Non-pigmented ciliary epithelial cell (primary cell): ENCODE data around the gene SLC9A8.

Experiments
- DNase-seq: peaks from one replicate; pipeline ENCODE4 v3.0.0-alpha.2; 2010; ENCODE audit warnings: low read depth

SLC9A8 gene

GRCh38 chr20:49880177-49880576, 67.5 kb downstream of the SLC9A8 start:
- DNase-seq, result no peak

DNA sequence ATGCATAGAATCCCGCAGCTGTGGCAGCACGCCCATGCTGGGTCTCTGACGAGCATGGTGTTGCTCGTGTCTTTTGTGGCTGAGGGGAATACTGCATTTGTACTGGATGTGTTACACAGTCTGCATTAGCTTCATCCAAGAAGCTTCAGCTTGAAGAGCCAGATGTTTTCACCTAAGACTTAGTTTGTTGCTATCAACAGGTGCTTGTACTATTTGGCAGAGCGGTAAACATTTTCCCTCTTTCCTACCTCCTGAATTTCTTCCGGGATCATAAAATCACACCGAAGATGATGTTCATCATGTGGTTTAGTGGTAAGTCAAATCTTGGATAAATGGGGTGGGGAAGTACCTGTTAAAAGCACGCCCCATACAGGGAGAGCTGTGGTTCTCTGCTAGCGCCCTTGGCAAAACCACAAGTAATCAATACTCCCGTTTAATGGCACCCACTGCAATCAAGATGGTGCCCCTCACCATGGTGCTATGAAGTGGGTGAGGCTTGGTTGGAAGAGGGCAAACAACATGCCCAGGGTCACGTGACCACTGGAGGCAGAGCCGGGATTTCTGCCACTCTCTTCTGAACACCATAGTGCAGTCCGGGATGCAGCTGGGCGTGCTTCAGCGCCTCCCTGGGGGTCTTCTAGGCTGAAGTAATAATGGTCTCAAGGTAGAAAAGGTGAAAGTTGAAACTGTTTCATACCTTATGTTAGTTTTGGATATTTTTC, 68.3 kb downstream of the SLC9A8 start:
- no peak for DNase-seq

GRCh38 chr20:49882171-49882970, 69.7 kb downstream of the SLC9A8 start:
- DNase-seq, result no peak

GRCh38 chr20:49883246-49883802, 70.7 kb downstream of the SLC9A8 start:
- no peak for DNase-seq

- no peak for DNase-seq
These were observed 73.1 kb downstream of the SLC9A8 start for GRCh38 chr20:49885558-49886332.

- no peak for DNase-seq
These were observed 74.1 kb downstream of the SLC9A8 start for GRCh38 chr20:49886571-49887213.

GRCh38 chr20:49887251-49888211, 74.9 kb downstream of the SLC9A8 start:
- DNase-seq, result no peak

DNA sequence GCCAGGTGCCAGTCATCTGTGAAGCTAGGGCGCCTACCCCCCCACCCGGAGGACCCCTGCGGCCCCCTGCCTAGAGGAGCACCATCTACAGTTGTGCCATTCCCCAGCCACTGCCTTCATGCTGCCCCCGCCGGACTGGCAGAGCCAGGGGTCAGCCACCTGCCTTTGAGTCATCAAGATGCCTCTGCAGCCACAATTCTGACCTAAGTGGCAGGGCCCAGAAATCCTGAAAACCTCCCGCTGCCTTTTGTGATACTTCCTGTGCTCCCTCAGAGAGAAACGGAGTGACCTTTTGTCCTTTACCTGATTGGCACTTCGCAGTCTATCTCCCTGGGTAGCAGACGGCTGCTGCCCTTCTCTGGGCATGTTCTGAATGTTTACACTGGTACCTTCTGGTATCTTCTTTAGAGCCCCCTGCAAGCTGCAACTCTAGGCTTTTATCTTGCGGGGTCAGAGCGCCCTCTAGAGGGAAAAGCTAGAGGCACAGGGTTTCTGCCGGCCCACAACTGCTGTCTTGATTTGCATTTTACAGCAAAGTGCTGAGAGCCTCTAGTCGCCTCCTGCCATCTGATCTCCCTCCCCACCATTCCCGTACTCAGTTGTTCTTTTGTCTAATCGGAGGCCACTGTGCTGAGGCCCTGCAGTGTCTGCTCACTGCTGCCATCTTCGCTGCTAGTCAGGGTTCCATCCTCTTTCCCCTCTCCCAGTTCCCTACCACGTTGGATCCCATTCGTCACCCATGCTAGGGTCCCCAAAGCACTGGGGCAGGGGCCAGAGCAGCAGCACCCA, 75.8 kb downstream of the SLC9A8 start:
- no peak for DNase-seq

- no peak for DNase-seq
These were observed 76.6 kb downstream of the SLC9A8 start for GRCh38 chr20:49889001-49889934.

DNA sequence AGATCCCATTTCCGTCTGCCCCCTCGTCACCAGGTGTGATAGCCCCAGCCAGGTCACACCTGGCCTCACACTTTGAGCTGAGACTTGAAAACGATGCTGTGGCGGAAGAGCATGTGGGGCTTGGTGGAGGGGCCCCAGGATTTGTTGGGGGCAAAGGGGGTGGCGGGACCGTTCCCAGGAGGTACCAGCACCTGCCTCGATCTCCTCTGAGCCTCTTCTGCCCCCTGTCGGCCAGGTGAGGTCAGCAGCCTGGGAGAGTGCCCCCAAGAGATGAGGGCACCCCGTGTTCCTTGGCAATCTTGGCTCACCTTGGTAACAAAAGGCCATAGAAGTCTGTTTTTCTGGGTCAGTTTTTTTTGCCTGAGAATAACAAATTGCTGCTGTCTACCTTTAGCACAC, 77.3 kb downstream of the SLC9A8 start:
- DNase-seq, result no peak

- no peak for DNase-seq
These were observed 78.1 kb downstream of the SLC9A8 start for GRCh38 chr20:49890471-49891361.

DNA sequence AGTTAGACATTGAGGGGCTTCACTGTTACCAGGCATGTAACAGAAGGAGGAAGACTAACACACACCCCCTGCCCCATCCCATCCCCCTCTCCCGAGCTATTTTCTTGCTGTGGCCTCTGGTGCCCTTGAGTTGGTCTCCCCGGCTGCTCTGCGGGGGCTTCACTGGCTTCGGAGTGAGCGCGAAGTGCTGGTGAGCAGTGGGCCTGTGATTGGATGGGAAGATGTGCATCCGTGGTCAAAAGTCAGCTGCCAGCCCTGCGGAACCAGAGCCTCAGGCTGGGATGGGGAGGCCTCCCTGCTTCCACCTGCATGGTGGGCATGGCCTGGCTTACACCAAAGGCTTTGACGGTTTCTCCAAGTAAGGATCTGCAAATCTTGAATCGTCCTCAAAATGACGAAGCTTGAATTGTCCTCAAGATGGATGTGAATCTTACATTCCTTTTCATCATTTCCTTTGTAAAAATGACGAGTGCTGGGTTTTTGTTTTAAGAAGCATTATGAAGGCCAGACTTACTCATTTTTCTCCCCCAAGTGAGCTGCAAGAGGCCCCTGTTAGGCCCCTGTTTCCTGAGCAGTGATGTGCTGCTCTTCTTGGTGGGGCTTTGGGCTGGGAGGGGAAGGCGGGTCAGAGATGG, 79.0 kb downstream of the SLC9A8 start:
- DNase-seq, result no peak

DNA sequence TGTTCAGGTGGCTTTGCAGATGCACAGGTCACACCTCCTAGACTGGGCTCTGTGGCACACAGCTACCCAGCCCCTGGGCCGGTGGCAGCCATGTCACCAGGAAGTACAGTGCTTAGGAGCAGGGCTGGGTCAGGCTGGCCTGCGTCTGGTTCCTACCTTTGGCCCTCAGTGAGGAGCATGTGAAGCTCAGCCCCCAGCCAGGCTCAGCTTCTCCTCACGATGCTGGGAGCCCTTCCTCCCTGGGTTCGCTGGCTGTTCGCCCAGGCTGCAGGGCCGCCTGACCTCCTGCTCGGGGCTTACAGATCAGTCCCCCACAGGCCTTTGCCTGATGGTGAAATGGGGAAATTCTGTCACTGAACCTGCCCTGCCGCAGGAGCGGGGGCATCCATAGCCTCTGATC, 79.6 kb downstream of the SLC9A8 start:
- DNase-seq, result no peak

DNA sequence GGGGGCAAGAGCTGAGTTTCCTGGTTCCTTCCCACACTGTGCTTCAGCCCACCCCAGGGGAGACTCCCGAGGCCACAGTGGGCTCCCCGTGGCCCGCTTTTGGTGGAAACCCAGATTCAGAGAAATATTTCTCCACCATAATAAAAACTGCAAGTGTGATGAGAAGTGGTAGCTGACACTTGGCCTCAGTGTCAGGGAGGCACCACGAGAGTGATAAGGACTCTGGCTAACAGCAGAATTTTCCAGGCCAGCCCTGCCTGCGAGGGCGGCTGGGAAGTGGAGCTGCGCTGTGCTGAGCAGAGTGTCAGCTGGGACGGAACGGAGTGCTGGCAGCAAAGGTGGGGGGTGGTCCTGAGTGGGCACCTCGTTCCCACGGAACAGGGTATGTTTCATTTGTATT, 80.2 kb downstream of the SLC9A8 start:
- DNase-seq, result no peak

GRCh38 chr20:49893242-49894072, 80.8 kb downstream of the SLC9A8 start:
- no peak for DNase-seq

DNA sequence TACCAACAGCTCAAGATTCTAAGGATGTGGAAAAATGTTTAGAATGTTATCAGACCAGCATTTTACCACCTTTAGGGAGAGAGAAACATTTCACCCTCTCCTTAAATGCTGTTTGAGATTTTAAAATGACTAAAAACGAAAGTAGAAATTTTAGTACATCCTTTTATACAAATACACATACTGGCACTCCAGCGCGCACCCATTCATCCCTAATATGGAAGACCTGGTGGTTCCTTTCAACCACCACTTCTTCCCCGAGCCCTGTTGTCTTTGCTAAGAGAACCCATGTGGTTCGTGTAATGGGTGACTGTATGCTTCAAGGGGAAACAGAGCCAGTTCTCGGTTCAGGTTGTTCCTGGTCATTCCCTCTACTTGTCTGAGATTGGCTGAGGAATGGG, 81.4 kb downstream of the SLC9A8 start:
- DNase-seq, result no peak
